ENCODE data around the gene TIAM2.

DNA sequence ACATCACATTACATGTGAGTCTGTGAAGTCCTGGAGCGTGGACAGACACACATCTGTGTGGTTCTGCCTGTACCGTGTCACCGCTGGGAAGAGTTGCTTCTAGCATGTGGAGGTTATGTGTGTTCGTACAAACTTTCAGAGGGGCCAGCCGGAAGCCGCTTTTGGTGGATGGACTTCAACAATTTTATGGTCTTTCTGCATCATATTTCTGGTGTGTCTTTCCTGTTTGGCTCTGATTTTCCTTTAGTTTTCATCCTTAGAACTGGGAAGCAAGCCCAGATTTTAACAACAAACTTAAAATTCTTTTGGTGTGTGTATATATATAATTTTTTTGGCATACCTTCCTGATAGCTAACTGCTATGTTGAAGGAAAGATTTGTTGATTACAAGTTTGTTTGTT, 71.2 kb downstream of the TIAM2 start:
- TF ChIP-seq EZH2 (IDR thresholded peaks at IDR 0.05) (no peak), POLR2AphosphoS5 (IDR thresholded peaks at IDR 0.05; ENCODE audit: borderline replicate concordance, low read depth, low read length) (no peak), FOXP2 (optimal IDR thresholded peaks at IDR 0.05; ENCODE audit: control extremely low read depth, extremely low read length, insufficient read depth) (no peak)
